ENCODE data around the gene SH2B2.

The SH2B2 gene

DNA sequence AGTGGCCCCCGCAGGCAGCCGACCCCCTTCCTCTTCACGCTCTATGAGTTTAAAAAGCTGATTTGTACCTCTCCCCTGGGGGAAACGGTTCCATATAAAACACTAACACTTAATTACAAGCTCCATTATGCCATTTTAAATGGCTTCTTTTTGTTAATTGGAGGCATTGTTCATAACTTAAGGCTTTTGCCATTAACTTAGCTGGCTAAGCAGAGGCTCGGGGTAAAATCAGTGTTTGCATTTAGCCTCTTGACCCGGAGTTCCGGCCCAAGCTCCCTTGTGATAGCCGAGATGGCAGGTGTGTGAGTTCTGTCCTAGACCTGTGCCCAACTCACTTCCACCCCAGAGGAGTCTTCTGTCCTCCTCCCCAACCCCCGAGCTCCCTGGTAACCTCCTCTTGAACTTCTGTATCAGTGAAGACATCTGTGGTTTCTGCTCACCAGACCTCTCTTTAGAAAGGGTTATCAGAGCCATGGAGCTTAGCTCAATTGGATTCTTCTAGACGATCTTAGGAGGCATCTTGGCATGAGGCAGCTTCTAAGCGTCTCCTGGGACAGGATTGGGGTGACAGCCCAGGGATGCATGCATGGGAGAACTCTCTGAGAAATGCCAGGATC is 34.2 kb upstream of the SH2B2 start:
- Histone ChIP-seq H4K8ac (ENCODE audit: low read depth, low read length) (no peak overlapping the region), H3K9ac (ENCODE audit: low read depth, low read length, poor library complexity) (no peak overlapping the region), H3K9me3 (replicated peaks in 1 of 2; ENCODE audit: control insufficient read depth in 2 of 2, insufficient read depth in 1 of 2, low read depth in 1 of 2, low read length in 2 of 2) (peaks cover 0 to 2% of the 10 kb centered on the region in 2 donors), H3K4me3 (ENCODE audit: low read length in 2 of 2) (no peak overlapping the region), H3K4me2 (ENCODE audit: insufficient read depth, low read length, poor library complexity, severe bottlenecking) (no peak overlapping the region), H3K27ac (replicated peaks; ENCODE audit: low read length) (peak overlapping the region; percentile 43), H2BK12ac (ENCODE audit: low read length) (no peak overlapping the region), H3K23ac (ENCODE audit: low read depth, low read length, poor library complexity) (no peak overlapping the region), H2AFZ (ENCODE audit: low read length) (no peak overlapping the region), H2BK15ac (ENCODE audit: low read length) (no peak overlapping the region), H3K14ac (ENCODE audit: low read length) (no peak overlapping the region), H2BK5ac (ENCODE audit: low read length) (no peak overlapping the region), H3K36me3 (replicated peaks in 1 of 2; ENCODE audit: control insufficient read depth in 2 of 2, insufficient read depth in 2 of 2, low read length in 2 of 2) (peaks cover 0 to 14% of the 10 kb centered on the region in 2 donors), H3K4me1 (ENCODE audit: control insufficient read depth in 2 of 2, insufficient read depth in 1 of 2, low read depth in 1 of 2, low read length in 2 of 2) (peaks cover 17 to 27% of the 10 kb centered on the region in 2 donors), H3K4ac (ENCODE audit: low read length) (no peak overlapping the region), H3K27me3 (ENCODE audit: control insufficient read depth in 3 of 3, insufficient read depth in 3 of 3, low read depth in 1 of 3, low read length in 3 of 3) (no peaks in the 10 kb centered on the region), H4K91ac (ENCODE audit: low read depth, low read length, poor library complexity) (no peak overlapping the region), H2AK5ac (ENCODE audit: low read depth, low read length) (no peak overlapping the region), H3K79me1 (ENCODE audit: low read depth, low read length) (no peaks in the 10 kb centered on the region), H2BK120ac (ENCODE audit: low read depth, low read length) (no peak overlapping the region), H3K18ac (ENCODE audit: low read length) (no peak overlapping the region)
- no CpG with 5 or more reads among the region's 11 CpGs for WGBS, 2 donors (ENCODE audit: extremely low coverage in 2 of 2, insufficient read length in 2 of 2, insufficient replicate concordance in 1 of 2)
- peak; percentile 21 for DNase-seq (ENCODE audit: low spot score)

DNA sequence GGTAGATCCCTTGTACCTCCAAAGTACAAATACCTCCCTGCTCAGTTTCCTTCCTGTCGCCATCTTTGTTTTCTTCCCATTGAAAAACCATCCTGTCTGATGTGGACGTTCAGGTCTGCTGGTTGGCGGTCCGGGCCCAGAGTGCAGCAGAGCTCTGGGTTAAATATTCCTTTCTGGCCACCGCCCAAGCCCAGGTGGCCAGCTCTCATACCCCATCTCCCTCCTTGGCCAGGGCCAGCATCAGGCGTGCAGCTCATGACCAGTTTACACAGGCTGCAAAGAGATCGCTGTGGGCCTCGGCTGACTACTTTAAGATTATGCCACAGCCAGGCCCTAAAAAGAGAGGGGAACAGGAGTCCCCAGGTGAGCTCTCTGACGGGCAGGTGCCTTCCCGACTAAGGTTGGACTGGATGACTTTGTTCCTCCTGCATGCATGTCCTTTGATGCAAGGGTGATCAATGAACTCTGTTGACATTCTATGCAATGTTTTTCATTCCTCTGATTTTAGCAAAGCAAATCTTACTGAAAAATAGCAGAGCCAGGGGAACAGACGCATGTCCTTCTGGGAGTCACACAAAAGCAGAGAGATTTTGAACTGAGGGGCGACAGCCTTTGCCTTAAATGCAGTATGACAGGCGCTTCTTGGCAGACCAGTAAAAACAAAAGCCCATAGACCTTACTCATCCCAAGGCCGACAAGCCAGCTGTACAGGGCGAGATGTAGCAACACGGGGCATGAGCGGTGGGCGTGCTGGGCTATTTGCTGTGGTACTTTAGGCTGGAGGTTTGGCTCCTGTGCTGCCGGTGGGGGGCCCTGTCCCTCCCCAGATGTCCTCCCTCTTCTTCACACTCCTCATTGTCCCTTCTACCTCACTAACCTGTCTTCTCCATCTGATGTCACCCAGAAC is 33.3 kb upstream of the SH2B2 start:
- no peak overlapping the region for H2BK12ac ChIP-seq (ENCODE audit: low read length)
- H3K36me3 ChIP-seq (replicated peaks in 1 of 2; ENCODE audit: control insufficient read depth in 2 of 2, insufficient read depth in 2 of 2, low read length in 2 of 2) = peaks cover 0 to 14% of the 10 kb centered on the region in 2 donors
- H3K14ac ChIP-seq (ENCODE audit: low read length) = no peak overlapping the region
- no peak overlapping the region for H2AK5ac ChIP-seq (ENCODE audit: low read depth, low read length)
- no peak overlapping the region for H2BK5ac ChIP-seq (ENCODE audit: low read length)
- peak overlapping the region; percentile 24 for H3K18ac ChIP-seq (ENCODE audit: low read length)
- H3K27me3 ChIP-seq (ENCODE audit: control insufficient read depth in 3 of 3, insufficient read depth in 3 of 3, low read depth in 1 of 3, low read length in 3 of 3) = no peaks in the 10 kb centered on the region
- no peak overlapping the region for H2BK120ac ChIP-seq (ENCODE audit: low read depth, low read length)
- no CpG with 5 or more reads among the region's 19 CpGs for WGBS, 2 donors (ENCODE audit: extremely low coverage in 2 of 2, insufficient read length in 2 of 2, insufficient replicate concordance in 1 of 2)
- no peak overlapping the region for H3K4me3 ChIP-seq (ENCODE audit: low read length in 2 of 2)
- H2BK15ac ChIP-seq (ENCODE audit: low read length) = no peak overlapping the region
- peak overlapping the region; percentile 19 for H4K8ac ChIP-seq (ENCODE audit: low read depth, low read length)
- no peak overlapping the region for H3K9ac ChIP-seq (ENCODE audit: low read depth, low read length, poor library complexity)
- H3K4ac ChIP-seq (ENCODE audit: low read length) = no peak overlapping the region
- DNase-seq (ENCODE audit: low spot score) = no peak
- H3K4me1 ChIP-seq (ENCODE audit: control insufficient read depth in 2 of 2, insufficient read depth in 1 of 2, low read depth in 1 of 2, low read length in 2 of 2) = peaks cover 17 to 27% of the 10 kb centered on the region in 2 donors
- no peaks in the 10 kb centered on the region for H3K79me1 ChIP-seq (ENCODE audit: low read depth, low read length)
- no peak overlapping the region for H3K4me2 ChIP-seq (ENCODE audit: insufficient read depth, low read length, poor library complexity, severe bottlenecking)
- no peak overlapping the region for H4K91ac ChIP-seq (ENCODE audit: low read depth, low read length, poor library complexity)
- peaks cover 0 to 2% of the 10 kb centered on the region in 2 donors for H3K9me3 ChIP-seq (replicated peaks in 1 of 2; ENCODE audit: control insufficient read depth in 2 of 2, insufficient read depth in 1 of 2, low read depth in 1 of 2, low read length in 2 of 2)
- H3K23ac ChIP-seq (ENCODE audit: low read depth, low read length, poor library complexity) = no peak overlapping the region
- H3K27ac ChIP-seq (replicated peaks; ENCODE audit: low read length) = peak overlapping the region; percentile 10
- H2AFZ ChIP-seq (ENCODE audit: low read length) = no peak overlapping the region

DNA sequence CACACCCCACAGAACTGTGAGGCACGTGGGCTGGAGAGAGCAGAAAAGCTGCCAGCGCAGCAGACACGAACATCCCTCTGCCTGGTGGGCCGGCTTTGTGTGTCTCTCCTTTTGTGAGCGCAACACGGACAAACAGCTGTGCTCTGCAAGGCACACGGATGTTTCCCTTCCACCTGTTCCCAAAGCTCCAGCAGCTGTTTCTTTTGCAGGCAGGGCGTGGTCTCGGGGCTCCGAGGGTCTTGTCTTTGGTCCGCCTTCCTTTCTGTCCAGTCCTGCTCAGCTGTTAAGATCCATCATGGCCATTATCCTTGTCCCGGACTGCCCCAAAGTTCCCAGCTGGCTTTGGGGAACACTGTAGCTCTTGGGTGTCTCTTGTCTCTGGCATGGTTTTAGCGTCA is 32.7 kb upstream of the SH2B2 start:
- Histone ChIP-seq H3K9ac (ENCODE audit: low read depth, low read length, poor library complexity) (peak overlapping the region; percentile 45), H3K4ac (ENCODE audit: low read length) (no peak overlapping the region), H2BK15ac (ENCODE audit: low read length) (no peak overlapping the region), H2BK12ac (ENCODE audit: low read length) (no peak overlapping the region), H3K9me3 (replicated peaks in 1 of 2; ENCODE audit: control insufficient read depth in 2 of 2, insufficient read depth in 1 of 2, low read depth in 1 of 2, low read length in 2 of 2) (peaks cover 0 to 2% of the 10 kb centered on the region in 2 donors), H3K4me2 (ENCODE audit: insufficient read depth, low read length, poor library complexity, severe bottlenecking) (no peak overlapping the region), H3K36me3 (replicated peaks in 1 of 2; ENCODE audit: control insufficient read depth in 2 of 2, insufficient read depth in 2 of 2, low read length in 2 of 2) (peaks cover 0 to 14% of the 10 kb centered on the region in 2 donors), H2BK5ac (ENCODE audit: low read length) (no peak overlapping the region), H3K18ac (ENCODE audit: low read length) (peak overlapping the region; percentile 24), H3K23ac (ENCODE audit: low read depth, low read length, poor library complexity) (no peak overlapping the region), H3K4me1 (ENCODE audit: control insufficient read depth in 2 of 2, insufficient read depth in 1 of 2, low read depth in 1 of 2, low read length in 2 of 2) (peaks cover 17 to 31% of the 10 kb centered on the region in 2 donors), H3K79me1 (ENCODE audit: low read depth, low read length) (no peaks in the 10 kb centered on the region), H4K91ac (ENCODE audit: low read depth, low read length, poor library complexity) (no peak overlapping the region), H3K27ac (replicated peaks; ENCODE audit: low read length) (peak overlapping the region; percentile 10), H2AFZ (ENCODE audit: low read length) (no peak overlapping the region), H3K14ac (ENCODE audit: low read length) (no peak overlapping the region), H3K27me3 (ENCODE audit: control insufficient read depth in 3 of 3, insufficient read depth in 3 of 3, low read depth in 1 of 3, low read length in 3 of 3) (no peaks in the 10 kb centered on the region), H2AK5ac (ENCODE audit: low read depth, low read length) (peak overlapping the region; percentile 20), H3K4me3 (ENCODE audit: low read length in 2 of 2) (no peak overlapping the region), H2BK120ac (ENCODE audit: low read depth, low read length) (no peak overlapping the region), H4K8ac (ENCODE audit: low read depth, low read length) (no peak overlapping the region)
- WGBS, 2 donors (ENCODE audit: extremely low coverage in 2 of 2, insufficient read length in 2 of 2, insufficient replicate concordance in 1 of 2) = no CpG with 5 or more reads among the region's 13 CpGs
- no peak for DNase-seq (ENCODE audit: low spot score)

- H3K4ac ChIP-seq (ENCODE audit: low read length) = no peak overlapping the region
- peaks cover 0 to 2% of the 10 kb centered on the region in 2 donors for H3K9me3 ChIP-seq (replicated peaks in 1 of 2; ENCODE audit: control insufficient read depth in 2 of 2, insufficient read depth in 1 of 2, low read depth in 1 of 2, low read length in 2 of 2)
- no peak overlapping the region for H2BK120ac ChIP-seq (ENCODE audit: low read depth, low read length)
- H4K91ac ChIP-seq (ENCODE audit: low read depth, low read length, poor library complexity) = no peak overlapping the region
- no peak overlapping the region for H3K23ac ChIP-seq (ENCODE audit: low read depth, low read length, poor library complexity)
- H3K27me3 ChIP-seq (ENCODE audit: control insufficient read depth in 3 of 3, insufficient read depth in 3 of 3, low read depth in 1 of 3, low read length in 3 of 3) = no peaks in the 10 kb centered on the region
- no peak overlapping the region for H3K4me2 ChIP-seq (ENCODE audit: insufficient read depth, low read length, poor library complexity, severe bottlenecking)
- peaks cover 0 to 10% of the 10 kb centered on the region in 2 donors for H3K36me3 ChIP-seq (replicated peaks in 1 of 2; ENCODE audit: control insufficient read depth in 2 of 2, insufficient read depth in 2 of 2, low read length in 2 of 2)
- H2BK12ac ChIP-seq (ENCODE audit: low read length) = no peak overlapping the region
- no peak overlapping the region for H2AFZ ChIP-seq (ENCODE audit: low read length)
- no peak overlapping the region for H3K9ac ChIP-seq (ENCODE audit: low read depth, low read length, poor library complexity)
- H3K18ac ChIP-seq (ENCODE audit: low read length) = peak overlapping the region; percentile 24
- no peak overlapping the region for H2AK5ac ChIP-seq (ENCODE audit: low read depth, low read length)
- H4K8ac ChIP-seq (ENCODE audit: low read depth, low read length) = no peak overlapping the region
- H2BK15ac ChIP-seq (ENCODE audit: low read length) = no peak overlapping the region
- H3K79me1 ChIP-seq (ENCODE audit: low read depth, low read length) = no peaks in the 10 kb centered on the region
- no peak overlapping the region for H3K14ac ChIP-seq (ENCODE audit: low read length)
- DNase-seq (ENCODE audit: low spot score) = no peak
- WGBS, 2 donors (ENCODE audit: extremely low coverage in 2 of 2, insufficient read length in 2 of 2, insufficient replicate concordance in 1 of 2) = no CpG with 5 or more reads among the region's 8 CpGs
- H3K4me3 ChIP-seq (ENCODE audit: low read length in 2 of 2) = no peak overlapping the region
- no peak overlapping the region for H3K27ac ChIP-seq (replicated peaks; ENCODE audit: low read length)
- H3K4me1 ChIP-seq (ENCODE audit: control insufficient read depth in 2 of 2, insufficient read depth in 1 of 2, low read depth in 1 of 2, low read length in 2 of 2) = peaks cover 17 to 31% of the 10 kb centered on the region in 2 donors
- no peak overlapping the region for H2BK5ac ChIP-seq (ENCODE audit: low read length)
Measured at GRCh38 chr7:102254521-102254920, 32.1 kb upstream of the SH2B2 start.

Data from neuronal stem cell (in vitro differentiated cells).